ENCODE results near the gene RERE.

The RERE gene

DNA sequence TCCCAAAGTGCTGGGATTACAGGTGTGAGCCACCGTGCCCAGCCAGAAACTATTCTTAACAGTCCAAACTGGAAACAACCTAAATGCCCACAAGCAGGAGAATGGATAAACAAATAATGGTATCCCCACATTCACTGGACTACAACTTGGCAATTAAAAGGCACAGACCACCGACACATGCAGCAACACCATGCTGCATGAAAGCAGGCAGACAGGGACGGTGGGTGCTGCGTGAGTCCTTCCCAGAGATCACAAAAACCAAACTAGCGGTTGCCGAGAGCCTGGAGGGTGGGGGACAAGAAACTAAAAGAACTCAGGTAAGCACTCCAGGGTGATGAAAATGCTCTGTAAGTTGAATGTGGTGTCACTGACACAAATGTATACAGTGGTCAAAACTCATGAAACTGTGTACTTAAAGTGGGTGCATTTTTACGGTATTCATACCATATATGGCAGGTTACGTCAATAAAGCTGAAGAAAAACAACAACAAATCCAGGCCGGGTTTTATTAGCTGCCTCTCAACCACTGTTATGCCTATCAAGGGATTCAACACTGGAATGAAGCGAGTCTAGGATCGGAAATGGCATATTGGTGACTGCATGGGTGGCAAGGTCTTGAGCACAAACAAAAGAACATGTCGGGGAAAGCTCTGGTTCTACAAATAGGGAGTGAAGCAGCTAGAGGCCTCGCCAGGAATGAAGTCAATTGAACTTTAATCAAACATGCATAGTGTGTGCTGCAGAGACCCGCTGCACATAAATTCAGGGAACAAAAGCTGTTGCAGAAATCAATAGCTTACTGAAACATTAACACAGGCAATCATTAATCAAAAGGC lies 447.2 kb downstream of the RERE start:
- no peak for DNase-seq

DNA sequence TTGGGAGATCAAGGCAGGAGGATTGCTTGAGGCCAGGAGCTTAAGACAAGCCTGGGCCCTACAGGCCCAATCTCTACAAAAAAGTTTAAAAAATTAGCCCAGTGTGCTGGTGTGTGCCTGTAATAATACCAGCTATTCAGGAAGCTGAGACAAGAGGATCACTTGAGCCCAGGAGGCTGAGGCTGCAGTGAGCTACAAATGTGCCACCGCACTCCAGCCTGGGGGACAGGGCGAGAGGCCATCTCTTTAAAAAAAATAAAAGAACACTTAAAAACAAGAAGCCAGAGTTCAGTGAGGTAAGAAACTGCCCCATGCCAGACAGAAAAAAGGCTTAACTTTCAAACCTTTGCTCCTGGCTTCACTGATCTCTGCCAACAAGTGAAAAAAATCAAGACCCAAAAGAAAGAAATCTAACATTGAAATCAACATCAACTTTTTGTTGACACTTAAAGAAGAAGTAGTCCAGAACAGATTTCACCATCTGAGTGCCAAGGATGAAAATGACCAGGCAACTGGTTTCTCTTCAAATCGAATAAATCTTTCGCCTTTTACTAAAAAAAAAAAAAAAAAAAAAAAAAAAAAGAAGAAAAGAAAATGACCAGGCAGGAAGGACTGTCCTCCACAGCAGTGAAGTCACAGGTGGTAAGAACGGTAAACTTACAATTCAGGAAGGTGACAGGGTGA lies 448.3 kb downstream of the RERE start:
- DNase-seq: no peak

DNA sequence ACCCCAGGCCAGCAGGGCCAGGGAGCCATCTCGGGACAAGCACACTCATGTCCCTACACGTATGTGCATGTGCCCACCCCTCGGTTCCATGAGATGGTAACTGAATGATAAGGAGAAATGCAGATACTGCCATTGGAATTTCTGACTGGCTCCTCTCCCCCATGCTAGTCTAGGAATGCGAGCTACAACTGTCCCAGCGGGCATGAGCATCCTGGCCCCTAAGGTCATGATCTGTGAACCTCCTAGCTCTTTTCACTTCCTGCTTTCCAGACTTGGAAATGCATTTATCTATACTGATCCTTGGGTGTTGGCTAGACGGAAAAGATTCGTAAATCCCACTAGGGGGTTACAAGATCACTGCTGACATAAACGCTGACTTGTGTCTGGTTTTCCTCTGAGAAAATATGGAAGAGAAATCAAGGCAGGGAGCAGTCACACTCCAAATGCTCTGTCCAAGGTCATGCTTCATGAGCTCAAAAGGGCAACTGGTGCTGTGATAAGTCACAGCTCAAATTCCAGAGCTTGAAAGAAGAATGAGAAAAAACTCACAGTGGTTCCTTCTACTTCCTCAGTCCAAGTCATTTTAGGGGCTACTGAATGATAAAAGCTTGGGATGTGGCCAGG lies 449.8 kb downstream of the RERE start:
- no peak for DNase-seq

- DNase-seq: no peak
Measured at GRCh38 chr1:8365661-8366362, 451.6 kb downstream of the RERE start.

- no peak for DNase-seq
Measured at GRCh38 chr1:8364528-8365442, 452.7 kb downstream of the RERE start.

- no peak for DNase-seq
Measured at GRCh38 chr1:8363767-8364301, 453.6 kb downstream of the RERE start.

DNA sequence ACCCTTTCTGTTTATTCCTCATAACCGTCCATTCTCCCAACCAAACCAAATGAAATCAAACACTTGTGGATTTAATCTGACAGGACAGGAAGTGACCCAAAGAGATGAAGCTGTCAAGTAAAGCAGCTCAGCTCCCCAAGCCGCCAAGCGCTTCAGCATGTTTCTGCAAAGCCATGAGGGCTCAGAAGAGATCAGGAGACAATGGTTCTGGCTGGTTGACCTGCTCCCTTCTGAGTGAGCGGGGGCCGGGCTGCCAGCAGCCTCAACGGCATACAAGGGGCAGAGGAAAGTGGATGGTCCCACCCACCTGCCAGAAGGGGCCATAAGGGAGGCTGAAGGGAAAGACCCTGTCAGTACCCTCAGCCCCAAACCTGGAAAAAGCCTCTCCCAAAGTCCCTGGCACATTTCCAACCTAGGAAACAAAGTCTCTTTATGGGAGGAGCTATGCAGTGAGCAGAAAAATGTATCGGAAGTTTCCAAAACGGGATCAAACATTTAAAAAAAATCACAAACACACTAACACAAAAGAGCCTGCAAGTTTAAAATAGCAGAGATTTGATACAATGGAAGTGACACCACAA lies 454.2 kb downstream of the RERE start:
- no peak for DNase-seq

- DNase-seq: no peak
Measured at GRCh38 chr1:8362701-8363101, 454.7 kb downstream of the RERE start.

GRCh38 chr1:8361198-8361849 lies 456.1 kb downstream of the RERE start:
- no peak for DNase-seq

- no peak for DNase-seq
Measured at GRCh38 chr1:8360493-8361197, 456.8 kb downstream of the RERE start.

DNA sequence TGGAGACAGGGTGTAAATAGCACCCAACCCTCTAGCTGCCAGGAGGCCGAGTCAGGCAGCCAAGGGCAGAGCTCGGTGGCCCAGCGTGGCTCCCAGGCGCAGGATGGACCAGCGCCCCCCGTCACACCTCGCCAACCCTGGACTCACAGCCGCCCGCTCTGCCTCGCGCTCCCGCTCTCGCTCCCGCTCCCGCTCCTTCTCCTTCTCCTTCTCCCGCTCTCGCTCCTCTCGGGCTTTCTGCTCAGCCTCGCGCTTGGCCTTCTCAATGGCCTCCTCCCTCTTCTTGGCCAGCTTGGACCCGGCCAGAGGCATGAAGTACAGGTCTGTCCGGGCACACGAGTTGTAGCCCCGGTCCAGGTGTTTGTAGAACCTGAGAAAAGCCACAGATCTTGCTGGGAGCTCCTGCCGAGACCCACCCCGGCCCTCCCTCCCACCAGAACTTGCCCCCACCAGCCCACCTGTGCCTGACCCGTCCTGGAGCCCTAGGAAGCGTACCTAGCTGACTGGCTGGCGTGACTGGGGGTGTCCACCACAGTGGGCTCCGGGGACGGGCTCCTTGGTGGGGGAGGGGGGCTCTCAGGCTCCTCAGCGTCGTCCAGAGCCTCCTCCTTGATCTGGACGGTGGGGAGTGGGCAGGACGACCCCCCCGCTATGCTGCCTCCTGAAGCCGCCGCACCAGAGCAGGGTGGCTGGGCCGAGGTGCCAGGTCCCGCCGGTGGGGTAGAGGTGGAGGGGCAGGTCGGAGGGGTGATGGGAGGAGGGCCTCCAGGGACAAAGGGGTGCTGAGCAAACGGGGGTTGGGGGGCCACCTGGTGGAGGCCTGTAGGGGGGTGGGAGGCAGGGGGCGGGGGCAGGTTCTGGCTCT lies 457.6 kb downstream of the RERE start:
- no peak for DNase-seq

DNA sequence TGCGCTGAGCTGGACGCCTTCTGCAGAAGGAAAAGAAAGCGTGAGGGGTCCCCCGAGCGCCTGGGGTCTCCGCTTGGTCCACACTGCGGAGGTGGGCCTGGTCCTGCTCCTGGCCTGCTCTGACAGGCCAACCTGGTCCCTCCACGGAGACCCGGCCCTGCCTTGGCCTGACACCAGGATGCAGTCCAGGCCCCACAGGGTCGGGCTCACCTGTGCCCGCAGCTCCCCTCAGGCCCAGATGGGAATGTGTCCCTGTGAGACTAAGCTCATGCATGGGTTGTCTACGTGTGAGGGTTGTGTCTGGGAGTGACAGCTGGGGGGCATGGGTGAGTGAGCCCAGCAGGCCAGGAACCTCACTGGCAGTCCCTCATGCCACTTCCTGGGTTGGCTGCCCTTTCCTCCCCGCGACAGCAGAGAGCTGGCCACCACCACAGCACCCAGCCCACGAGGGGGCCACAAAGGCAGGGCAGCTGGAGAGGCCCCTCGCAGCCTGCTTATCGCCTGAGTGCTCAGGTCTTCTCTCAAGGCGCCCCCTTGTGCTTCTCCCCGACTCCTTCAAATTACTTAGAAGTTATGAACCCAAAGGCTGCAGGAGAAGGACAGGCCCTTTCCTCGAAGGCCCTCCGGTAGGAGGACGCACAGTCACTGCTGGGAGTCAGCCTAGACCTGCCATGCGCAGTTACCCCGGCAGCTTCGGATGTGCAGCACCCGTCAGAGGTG lies 458.4 kb downstream of the RERE start:
- DNase-seq: no peak

DNA sequence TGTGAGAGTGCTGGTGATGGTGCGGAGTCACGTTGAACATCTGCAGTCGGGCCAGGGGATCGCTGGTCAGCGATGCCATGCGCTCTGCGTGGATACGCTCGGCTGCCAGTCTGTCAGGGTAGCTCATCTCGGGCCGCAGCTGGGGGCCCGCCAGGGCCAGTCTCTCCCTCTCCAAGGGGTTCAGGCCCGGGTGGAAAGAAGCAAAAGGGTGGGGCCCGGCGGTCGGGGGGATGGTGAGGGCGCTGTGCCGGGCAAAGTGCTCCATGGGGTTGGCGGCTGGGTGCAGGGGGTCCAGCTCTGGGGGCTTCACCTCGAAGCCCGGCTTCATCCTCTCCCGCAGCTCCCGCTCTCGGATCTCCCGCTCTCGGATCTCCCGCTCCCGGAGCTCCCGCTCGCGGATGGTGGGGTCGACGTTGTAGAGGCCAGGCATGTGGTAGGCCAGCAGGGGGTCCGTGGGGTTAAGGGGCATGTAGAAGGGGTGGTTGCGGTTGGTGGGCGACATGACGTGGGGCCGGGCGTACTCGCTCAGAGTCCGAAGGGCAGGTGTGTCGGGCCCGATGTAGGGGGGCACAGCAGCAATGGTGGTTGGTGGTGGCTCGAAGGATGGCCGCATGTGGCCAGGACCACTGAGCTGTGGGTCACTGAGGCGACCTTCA lies 459.1 kb downstream of the RERE start:
- no peak for DNase-seq

DNA sequence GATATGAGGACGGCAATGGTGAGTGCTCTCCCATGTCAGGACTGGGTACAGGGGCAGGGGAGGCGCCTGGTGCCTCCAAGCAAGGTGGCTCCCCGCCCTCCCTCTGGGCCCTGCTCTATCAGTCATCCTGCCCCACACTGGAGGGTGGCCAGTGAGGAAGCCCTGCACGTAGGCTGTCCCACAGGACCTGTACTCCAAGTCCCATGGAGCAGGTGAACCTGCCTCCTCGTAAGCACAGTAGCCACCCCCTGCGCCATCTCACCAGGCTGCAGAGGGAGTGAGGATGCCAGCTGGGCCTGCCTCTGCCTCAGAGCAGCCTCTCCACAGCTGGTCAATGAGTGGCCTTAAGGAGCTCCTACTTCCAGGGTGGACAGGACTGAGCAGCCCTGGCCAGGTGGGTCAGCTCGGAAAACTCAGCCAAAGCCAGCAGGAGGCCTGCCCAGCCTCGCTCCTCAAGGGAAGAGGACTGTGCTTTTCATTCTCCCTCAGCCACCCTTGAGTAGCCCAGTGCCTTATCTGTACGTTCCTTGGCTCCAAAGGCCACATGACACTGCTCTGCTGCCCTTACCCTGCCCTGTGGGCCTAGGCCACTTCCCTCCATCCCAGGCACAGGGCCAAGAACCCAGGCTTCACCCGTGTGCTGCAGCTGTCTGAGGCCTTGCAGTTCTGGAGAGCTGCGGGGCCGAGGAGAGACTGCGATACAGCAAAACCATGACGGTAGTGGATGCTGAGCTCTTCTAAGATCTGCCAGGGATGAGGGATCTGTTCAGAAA lies 459.9 kb downstream of the RERE start:
- no peak for DNase-seq

GRCh38 chr1:8356256-8357209 lies 460.9 kb downstream of the RERE start:
- no peak for DNase-seq
